GM12892 (cell line): ENCODE data around the gene GNA12.

Experiments
- DNase-seq: peaks from one replicate; pipeline ENCODE4 v3.0.0; 2011; ENCODE audit not compliant: insufficient read length
- FAIRE-seq: peaks from 2 replicates; lab custom pipeline; 2011; peaks lifted over from hg19 to GRCh38; lab: Jason Lieb, UNC
- POLR2A ChIP-seq: IDR thresholded peaks from 2 replicates; pipeline ENCODE4 v1.6.1; 2011; ENCODE audit warnings: low read depth, low read length, control low read depth
- POLR2AphosphoS5 ChIP-seq: IDR thresholded peaks from 2 replicates; pipeline ENCODE4 v1.6.1; 2011; ENCODE audit warnings: low read depth, low read length, control low read depth
- TAF1 ChIP-seq: IDR thresholded peaks from 2 replicates; pipeline ENCODE4 v1.6.1; 2011; ENCODE audit warnings: low read depth, mild to moderate bottlenecking, control low read depth, low read length, borderline replicate concordance

GNA12 gene

GRCh38 chr7:2820508-2820934 lies 23.6 kb downstream of the GNA12 start:
- DNase-seq (no peak), FAIRE-seq (no peak)
- TF ChIP-seq POLR2A (no peak), POLR2AphosphoS5 (no peak), TAF1 (no peak)

- TF ChIP-seq TAF1 (no peak), POLR2AphosphoS5 (no peak), POLR2A (no peak)
- DNase-seq: no peak
- no peak for FAIRE-seq
These were observed 24.1 kb downstream of the GNA12 start for GRCh38 chr7:2819954-2820397.

- FAIRE-seq: peak; percentile 48
- TF ChIP-seq TAF1: no peak
- DNase-seq: no peak
These were observed 24.8 kb downstream of the GNA12 start for GRCh38 chr7:2819161-2819953.

- DNase-seq: no peak
- no peak for FAIRE-seq
- TF ChIP-seq POLR2AphosphoS5 (no peak), POLR2A (no peak), TAF1 (no peak)
These were observed 25.5 kb downstream of the GNA12 start for GRCh38 chr7:2818653-2819052.

- TF ChIP-seq POLR2AphosphoS5 (no peak), POLR2A (no peak), TAF1 (no peak)
- no peak for FAIRE-seq
- no peak for DNase-seq
These were observed 26.0 kb downstream of the GNA12 start for GRCh38 chr7:2818121-2818520.

GRCh38 chr7:2817456-2817855 lies 26.7 kb downstream of the GNA12 start:
- FAIRE-seq (no peak), DNase-seq (no peak)
- TF ChIP-seq POLR2A (no peak), POLR2AphosphoS5 (no peak), TAF1 (no peak)

GRCh38 chr7:2815875-2816245 lies 28.2 kb downstream of the GNA12 start:
- DNase-seq (no peak), FAIRE-seq (no peak)
- TF ChIP-seq POLR2A (no peak), POLR2AphosphoS5 (no peak), TAF1 (no peak)

GRCh38 chr7:2814946-2815874 lies 28.9 kb downstream of the GNA12 start:
- DNase-seq: no peak
- no peak for FAIRE-seq
- TF ChIP-seq POLR2A (no peak), POLR2AphosphoS5 (no peak), TAF1 (no peak)

GRCh38 chr7:2814186-2814945 lies 29.7 kb downstream of the GNA12 start:
- DNase-seq (no peak), FAIRE-seq (no peak)
- TF ChIP-seq POLR2A (no peak), POLR2AphosphoS5 (no peak), TAF1 (no peak)

- TF ChIP-seq TAF1: no peak
- TF ChIP-seq POLR2A: no peak
- no peak for TF ChIP-seq POLR2AphosphoS5
- FAIRE-seq (no peak), DNase-seq (no peak)
These were observed 30.5 kb downstream of the GNA12 start for GRCh38 chr7:2813350-2814185.

GRCh38 chr7:2812831-2813230 lies 31.3 kb downstream of the GNA12 start:
- FAIRE-seq (no peak), DNase-seq (no peak)
- no peak for TF ChIP-seq TAF1
- TF ChIP-seq POLR2A: no peak
- no peak for TF ChIP-seq POLR2AphosphoS5
